ENCODE measurements around the gene FHIP1A.

DNA sequence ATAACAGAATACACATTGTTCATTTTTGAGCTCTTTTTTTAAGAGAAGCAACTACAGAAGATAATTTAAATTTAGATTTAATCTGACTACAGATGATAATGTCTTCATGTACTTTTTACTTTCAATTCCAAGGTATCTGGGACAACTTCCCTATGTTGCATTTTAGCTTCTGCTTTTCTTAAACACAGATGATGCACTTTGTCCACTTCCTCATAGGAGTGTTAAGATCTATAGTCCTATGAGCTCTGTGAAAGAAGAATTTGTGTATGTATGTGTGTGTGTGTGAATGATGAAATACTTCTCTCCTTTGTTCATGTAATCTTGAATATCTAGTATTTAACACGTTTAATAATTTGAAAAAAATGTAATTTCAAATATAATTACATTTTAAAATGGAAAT is 5.3 kb upstream of the FHIP1A start:
- TF ChIP-seq POLR2A (IDR thresholded peaks at IDR 0.05) (no peak), POLR2AphosphoS5 (IDR thresholded peaks at IDR 0.05) (no peak), EP300 (IDR thresholded peaks at IDR 0.05) (no peak)
- TF ChIP-seq, protein P1, sequence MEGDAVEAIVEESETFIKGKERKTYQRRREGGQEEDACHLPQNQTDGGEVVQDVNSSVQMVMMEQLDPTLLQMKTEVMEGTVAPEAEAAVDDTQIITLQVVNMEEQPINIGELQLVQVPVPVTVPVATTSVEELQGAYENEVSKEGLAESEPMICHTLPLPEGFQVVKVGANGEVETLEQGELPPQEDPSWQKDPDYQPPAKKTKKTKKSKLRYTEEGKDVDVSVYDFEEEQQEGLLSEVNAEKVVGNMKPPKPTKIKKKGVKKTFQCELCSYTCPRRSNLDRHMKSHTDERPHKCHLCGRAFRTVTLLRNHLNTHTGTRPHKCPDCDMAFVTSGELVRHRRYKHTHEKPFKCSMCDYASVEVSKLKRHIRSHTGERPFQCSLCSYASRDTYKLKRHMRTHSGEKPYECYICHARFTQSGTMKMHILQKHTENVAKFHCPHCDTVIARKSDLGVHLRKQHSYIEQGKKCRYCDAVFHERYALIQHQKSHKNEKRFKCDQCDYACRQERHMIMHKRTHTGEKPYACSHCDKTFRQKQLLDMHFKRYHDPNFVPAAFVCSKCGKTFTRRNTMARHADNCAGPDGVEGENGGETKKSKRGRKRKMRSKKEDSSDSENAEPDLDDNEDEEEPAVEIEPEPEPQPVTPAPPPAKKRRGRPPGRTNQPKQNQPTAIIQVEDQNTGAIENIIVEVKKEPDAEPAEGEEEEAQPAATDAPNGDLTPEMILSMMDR (IDR thresholded peaks at IDR 0.05), result no peak

Data from upper lobe of left lung (tissue), 4 donors.